ENCODE data around the gene CCNA2.

CCNA2 gene

GRCh38 chr4:121771869-121772268 lies 51.8 kb downstream of the CCNA2 start:
- no peak for DNase-seq

GRCh38 chr4:121769341-121769740 lies 54.3 kb downstream of the CCNA2 start:
- no peak for DNase-seq

GRCh38 chr4:121767166-121767565 lies 56.5 kb downstream of the CCNA2 start:
- no peak for DNase-seq
